Measurements from ENCODE around the gene NMUR1. TPM values are rescaled to one million over a fixed set of nuclear protein-coding genes. Genes with fewer than 3 reads are reported as not detected.
"Not testable (repeated sequence)": the region's sequence is repeated elsewhere in the genome, so short reads cannot be mapped to it uniquely, and the experiment has no call there.

The NMUR1 gene
- total and polyA plus RNA-seq, 2 donors: 0.05 to 0.11 TPM

GRCh38 chr2:231556496-231556895 lies 26.3 kb upstream of the NMUR1 start:
- H3K4me1 ChIP-seq (ENCODE audit: control insufficient read depth in 2 of 2, insufficient read depth in 2 of 2, low read length in 2 of 2): peaks cover 0 to 17% of the 10 kb centered on the region in 2 donors
- H3K9me3 ChIP-seq (ENCODE audit: control insufficient read depth in 2 of 2, insufficient read depth in 1 of 2, low read length in 1 of 2); H3K4me3 ChIP-seq (ENCODE audit: low read length in 2 of 2); H3K27ac ChIP-seq (ENCODE audit: low read depth in 1 of 2, low read length in 1 of 2); H3K27me3 ChIP-seq (ENCODE audit: control insufficient read depth in 2 of 2, insufficient read depth in 1 of 2, low read length in 1 of 2); H3K36me3 ChIP-seq (ENCODE audit: control insufficient read depth in 2 of 2, insufficient read depth in 2 of 2, low read length in 1 of 2); DNase-seq (ENCODE audit: low read depth in 6 of 9, low spot score in 9 of 9): not testable (repeated sequence)
- 98% methylated on average over 8 of the region's 8 CpGs for WGBS

GRCh38 chr2:231554748-231555545 lies 24.7 kb upstream of the NMUR1 start:
- whole genome bisulfite sequencing: 48% methylated on average over 14 of the region's 14 CpGs
- no peak overlapping the region for H3K4me3 ChIP-seq (ENCODE audit: low read length in 2 of 2)
- no peak for DNase-seq (ENCODE audit: low read depth in 6 of 9, low spot score in 9 of 9)
- peaks cover 0 to 17% of the 10 kb centered on the region in 2 donors for H3K4me1 ChIP-seq (ENCODE audit: control insufficient read depth in 2 of 2, insufficient read depth in 2 of 2, low read length in 2 of 2)
- no peaks in the 10 kb centered on the region for H3K36me3 ChIP-seq (ENCODE audit: control insufficient read depth in 2 of 2, insufficient read depth in 2 of 2, low read length in 1 of 2)
- peaks cover 1 to 14% of the 10 kb centered on the region in 2 donors for H3K9me3 ChIP-seq (ENCODE audit: control insufficient read depth in 2 of 2, insufficient read depth in 1 of 2, low read length in 1 of 2)
- H3K27me3 ChIP-seq (ENCODE audit: control insufficient read depth in 2 of 2, insufficient read depth in 1 of 2, low read length in 1 of 2): no peaks in the 10 kb centered on the region
- no peak overlapping the region for H3K27ac ChIP-seq (ENCODE audit: low read depth in 1 of 2, low read length in 1 of 2)

GRCh38 chr2:231554327-231554726 lies 24.1 kb upstream of the NMUR1 start:
- Histone ChIP-seq H3K9me3 (ENCODE audit: control insufficient read depth in 2 of 2, insufficient read depth in 1 of 2, low read length in 1 of 2) (peaks cover 1 to 14% of the 10 kb centered on the region in 2 donors), H3K4me3 (ENCODE audit: low read length in 2 of 2) (no peak overlapping the region), H3K27ac (ENCODE audit: low read depth in 1 of 2, low read length in 1 of 2) (no peak overlapping the region), H3K27me3 (ENCODE audit: control insufficient read depth in 2 of 2, insufficient read depth in 1 of 2, low read length in 1 of 2) (no peaks in the 10 kb centered on the region), H3K4me1 (ENCODE audit: control insufficient read depth in 2 of 2, insufficient read depth in 2 of 2, low read length in 2 of 2) (peaks cover 0 to 20% of the 10 kb centered on the region in 2 donors), H3K36me3 (ENCODE audit: control insufficient read depth in 2 of 2, insufficient read depth in 2 of 2, low read length in 1 of 2) (no peaks in the 10 kb centered on the region)
- DNase-seq (ENCODE audit: low read depth in 6 of 9, low spot score in 9 of 9): no peak
- 21% methylated on average over 8 of the region's 8 CpGs for WGBS

- DNase-seq (ENCODE audit: low read depth in 6 of 9, low spot score in 9 of 9): no peak
- Histone ChIP-seq H3K27ac (ENCODE audit: low read depth in 1 of 2, low read length in 1 of 2) (no peak overlapping the region), H3K27me3 (ENCODE audit: control insufficient read depth in 2 of 2, insufficient read depth in 1 of 2, low read length in 1 of 2) (no peaks in the 10 kb centered on the region), H3K4me1 (ENCODE audit: control insufficient read depth in 2 of 2, insufficient read depth in 2 of 2, low read length in 2 of 2) (peaks cover 0 to 23% of the 10 kb centered on the region in 2 donors), H3K9me3 (ENCODE audit: control insufficient read depth in 2 of 2, insufficient read depth in 1 of 2, low read length in 1 of 2) (peaks cover 1 to 14% of the 10 kb centered on the region in 2 donors), H3K4me3 (ENCODE audit: low read length in 2 of 2) (no peak overlapping the region), H3K36me3 (ENCODE audit: control insufficient read depth in 2 of 2, insufficient read depth in 2 of 2, low read length in 1 of 2) (no peaks in the 10 kb centered on the region)
These were observed 22.5 kb upstream of the NMUR1 start for GRCh38 chr2:231552752-231553151.

- no peaks in the 10 kb centered on the region for H3K27me3 ChIP-seq (ENCODE audit: control insufficient read depth in 2 of 2, insufficient read depth in 1 of 2, low read length in 1 of 2)
- no peak overlapping the region for H3K27ac ChIP-seq (ENCODE audit: low read depth in 1 of 2, low read length in 1 of 2)
- H3K9me3 ChIP-seq (ENCODE audit: control insufficient read depth in 2 of 2, insufficient read depth in 1 of 2, low read length in 1 of 2): peaks cover 1 to 14% of the 10 kb centered on the region in 2 donors
- no peak overlapping the region for H3K4me3 ChIP-seq (ENCODE audit: low read length in 2 of 2)
- H3K4me1 ChIP-seq (ENCODE audit: control insufficient read depth in 2 of 2, insufficient read depth in 2 of 2, low read length in 2 of 2): peaks cover 0 to 26% of the 10 kb centered on the region in 2 donors
- 76% methylated on average over 13 of the region's 13 CpGs for WGBS
- no peaks in the 10 kb centered on the region for H3K36me3 ChIP-seq (ENCODE audit: control insufficient read depth in 2 of 2, insufficient read depth in 2 of 2, low read length in 1 of 2)
- DNase-seq (ENCODE audit: low read depth in 6 of 9, low spot score in 9 of 9): peak in 1 of 9 donors; percentile 42
These were observed 19.4 kb upstream of the NMUR1 start for GRCh38 chr2:231549446-231550239.

- Histone ChIP-seq H3K36me3 (ENCODE audit: control insufficient read depth in 2 of 2, insufficient read depth in 2 of 2, low read length in 1 of 2) (no peaks in the 10 kb centered on the region), H3K9me3 (ENCODE audit: control insufficient read depth in 2 of 2, insufficient read depth in 1 of 2, low read length in 1 of 2) (peaks cover 1 to 17% of the 10 kb centered on the region in 2 donors), H3K4me1 (ENCODE audit: control insufficient read depth in 2 of 2, insufficient read depth in 2 of 2, low read length in 2 of 2) (peaks cover 0 to 20% of the 10 kb centered on the region in 2 donors), H3K27ac (ENCODE audit: low read depth in 1 of 2, low read length in 1 of 2) (no peak overlapping the region), H3K4me3 (ENCODE audit: low read length in 2 of 2) (no peak overlapping the region), H3K27me3 (ENCODE audit: control insufficient read depth in 2 of 2, insufficient read depth in 1 of 2, low read length in 1 of 2) (no peaks in the 10 kb centered on the region)
- no peak for DNase-seq (ENCODE audit: low read depth in 6 of 9, low spot score in 9 of 9)
- 93% methylated on average over 3 of the region's 3 CpGs for WGBS
These were observed 18.5 kb upstream of the NMUR1 start for GRCh38 chr2:231548752-231549151.

GRCh38 chr2:231547315-231548110 lies 17.3 kb upstream of the NMUR1 start:
- H3K36me3 ChIP-seq (ENCODE audit: control insufficient read depth in 2 of 2, insufficient read depth in 2 of 2, low read length in 1 of 2): no peaks in the 10 kb centered on the region
- H3K27me3 ChIP-seq (ENCODE audit: control insufficient read depth in 2 of 2, insufficient read depth in 1 of 2, low read length in 1 of 2): no peaks in the 10 kb centered on the region
- H3K4me1 ChIP-seq (ENCODE audit: control insufficient read depth in 2 of 2, insufficient read depth in 2 of 2, low read length in 2 of 2): peaks cover 0 to 20% of the 10 kb centered on the region in 2 donors
- peaks cover 1 to 20% of the 10 kb centered on the region in 2 donors for H3K9me3 ChIP-seq (ENCODE audit: control insufficient read depth in 2 of 2, insufficient read depth in 1 of 2, low read length in 1 of 2)
- no peak overlapping the region for H3K27ac ChIP-seq (ENCODE audit: low read depth in 1 of 2, low read length in 1 of 2)
- 93% methylated on average over 12 of the region's 12 CpGs for WGBS
- DNase-seq (ENCODE audit: low read depth in 6 of 9, low spot score in 9 of 9): no peak
- H3K4me3 ChIP-seq (ENCODE audit: low read length in 2 of 2): no peak overlapping the region

- H3K27me3 ChIP-seq (ENCODE audit: control insufficient read depth in 2 of 2, insufficient read depth in 1 of 2, low read length in 1 of 2): no peaks in the 10 kb centered on the region
- no peak overlapping the region for H3K4me3 ChIP-seq (ENCODE audit: low read length in 2 of 2)
- H3K4me1 ChIP-seq (ENCODE audit: control insufficient read depth in 2 of 2, insufficient read depth in 2 of 2, low read length in 2 of 2): peaks cover 0 to 20% of the 10 kb centered on the region in 2 donors
- H3K27ac ChIP-seq (ENCODE audit: low read depth in 1 of 2, low read length in 1 of 2): no peak overlapping the region
- no peaks in the 10 kb centered on the region for H3K36me3 ChIP-seq (ENCODE audit: control insufficient read depth in 2 of 2, insufficient read depth in 2 of 2, low read length in 1 of 2)
- H3K9me3 ChIP-seq (ENCODE audit: control insufficient read depth in 2 of 2, insufficient read depth in 1 of 2, low read length in 1 of 2): peaks cover 0 to 16% of the 10 kb centered on the region in 2 donors
- DNase-seq (ENCODE audit: low read depth in 6 of 9, low spot score in 9 of 9): no peak
- WGBS: 76% methylated on average over 13 of the region's 13 CpGs
These were observed 15.9 kb upstream of the NMUR1 start for GRCh38 chr2:231546014-231546715.

All from thymus (tissue), 11 donors.